HEK293T (cell line): Measurements from ENCODE around the gene OR5A2.

Source experiments
- BHLHE40 ChIP-seq: fragments of 450-650 bp; IDR thresholded peaks from 2 replicates; pipeline ENCODE4 v1.6.1; 2016; ENCODE audit warnings: mild to moderate bottlenecking, moderate library complexity, borderline replicate concordance
- ELF4 ChIP-seq: fragments of 450-650 bp; IDR thresholded peaks from 2 replicates; pipeline ENCODE4 v1.6.1; 2017; ENCODE audit warnings: antibody characterized with exemption
- FOXM1 ChIP-seq: fragments of 450-650 bp; IDR thresholded peaks from 2 replicates; pipeline ENCODE4 v1.6.1; 2017; ENCODE audit warnings: mild to moderate bottlenecking, borderline replicate concordance
- L3MBTL2 ChIP-seq: fragments of 450-650 bp; conservative IDR thresholded peaks from 2 replicates; pipeline ENCODE4 v1.6.1; 2016; ENCODE audit warnings: mild to moderate bottlenecking
- SP1 ChIP-seq: fragments of 450-650 bp; IDR thresholded peaks from 2 replicates; pipeline ENCODE4 v1.6.1; 2017
- SUZ12 ChIP-seq: fragments of 450-650 bp; IDR thresholded peaks from 2 replicates; pipeline ENCODE4 v1.6.1; 2016; ENCODE audit warnings: mild to moderate bottlenecking
- TARDBP ChIP-seq: fragments of 450-650 bp; IDR thresholded peaks from 2 replicates; pipeline ENCODE4 v1.6.1; 2016

- TF ChIP-seq SUZ12 (no peak), BHLHE40 (no peak), L3MBTL2 (no peak), TARDBP (no peak), SP1 (no peak), ELF4 (no peak), FOXM1 (no peak)
These were observed 37.0 kb upstream of the OR5A2 start for GRCh38 chr11:59463190-59463641.
